Activated CD4-positive, CD25-positive, alpha-beta regulatory T cell treated with anti-CD3 and anti-CD28 coated beads, Interleukin-2, amount 50 U/mL, for 16 hours (primary cell): ENCODE measurements around the gene MRPL11.

Source experiments
- DNase-seq: peaks from one replicate; pipeline ENCODE4 v3.0.0-alpha.2; 2020; ENCODE audit warnings: low read depth, low spot score

MRPL11 gene

DNA sequence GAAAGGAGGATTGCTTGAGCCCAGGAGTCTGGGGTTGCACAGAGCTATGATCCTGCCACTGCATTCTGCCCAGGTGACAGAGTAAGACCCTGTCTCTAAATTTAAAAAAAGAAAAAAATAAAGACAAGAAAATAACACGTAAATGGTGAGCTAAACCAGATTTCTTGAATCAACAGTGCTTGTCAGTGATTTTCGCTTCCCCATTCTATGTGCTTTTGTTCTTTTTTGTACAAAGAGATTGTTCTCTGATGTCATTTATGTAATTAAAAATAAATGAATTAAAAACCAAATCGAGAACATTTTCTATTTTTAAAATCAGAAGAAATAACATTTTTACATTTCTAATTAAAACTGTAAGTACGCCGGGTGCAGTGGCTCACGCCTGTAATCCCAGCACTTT is 47.3 kb downstream of the MRPL11 start:
- DNase-seq: no peak

DNA sequence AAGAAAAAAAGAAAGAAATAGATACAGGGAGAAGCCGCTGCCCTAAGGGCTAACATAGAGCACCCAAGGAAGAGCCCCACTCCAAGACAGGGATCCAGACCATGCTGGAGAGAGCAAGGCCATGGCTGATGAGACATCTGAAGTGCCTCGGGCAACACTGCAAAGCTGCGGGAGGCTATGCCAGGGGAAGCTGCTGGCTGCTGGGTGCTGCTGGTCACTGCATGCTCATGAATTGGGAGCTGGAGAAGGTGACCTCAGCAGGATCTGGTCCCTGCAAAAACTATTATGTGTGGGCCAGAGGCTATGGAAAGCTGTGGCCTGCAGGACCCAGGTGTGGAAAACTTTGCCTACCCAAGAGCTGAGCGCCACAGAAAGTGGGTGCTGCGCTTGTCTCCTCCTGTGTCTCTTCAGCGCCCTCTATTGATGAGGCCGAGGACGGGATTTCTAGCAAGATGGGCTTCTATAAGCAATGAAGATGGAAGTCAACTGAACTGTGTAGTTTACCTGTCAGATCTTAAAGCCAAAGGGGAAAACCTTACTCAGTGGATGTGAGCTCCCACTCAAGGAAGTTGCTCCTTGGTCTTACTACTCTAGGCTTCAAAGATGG is 49.8 kb downstream of the MRPL11 start:
- DNase-seq: peak; percentile 31

DNA sequence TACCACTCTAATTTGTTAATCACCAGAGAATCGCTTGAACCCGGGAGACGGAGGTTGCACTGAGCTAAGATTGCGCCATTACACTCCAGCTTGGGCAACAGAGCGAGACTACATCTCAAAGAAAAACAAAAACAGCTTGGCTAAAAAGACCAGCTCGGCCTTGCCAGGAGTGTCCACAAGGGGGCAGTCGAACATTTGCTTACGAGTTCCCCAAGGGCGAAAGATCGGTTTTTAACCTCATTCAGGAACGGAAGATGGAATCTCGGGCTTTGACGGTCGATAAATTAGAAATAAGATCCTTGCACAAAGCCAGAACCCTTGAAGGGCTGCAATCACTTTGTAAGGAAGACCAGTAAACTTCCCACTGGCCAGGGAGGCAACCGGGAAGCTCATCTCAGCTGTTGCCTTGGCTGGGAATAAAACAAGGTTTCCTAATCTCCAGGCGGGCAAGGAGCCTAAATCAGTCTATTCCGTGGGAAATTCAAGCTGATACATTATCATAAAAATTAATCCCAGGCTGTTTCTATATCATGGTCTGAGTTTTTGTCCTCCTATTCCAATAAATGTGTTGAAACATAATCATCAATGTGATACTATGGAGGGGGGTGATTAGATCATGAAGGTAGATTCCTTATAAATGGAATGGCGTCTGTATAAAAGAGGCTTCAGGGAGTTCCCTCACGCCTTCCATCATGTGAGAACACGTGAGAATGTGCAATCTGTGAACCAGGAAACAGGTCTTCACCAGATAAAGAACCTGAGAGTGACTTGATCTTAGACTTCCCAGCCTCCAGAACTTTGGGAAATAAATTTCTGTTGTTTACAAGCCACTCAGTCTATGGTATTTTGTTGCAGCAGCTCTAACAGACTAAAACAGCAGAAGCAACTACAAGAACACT is 52.2 kb downstream of the MRPL11 start:
- peak; percentile 73 for DNase-seq
